Effector memory CD4-positive, alpha-beta T cell (primary cell): ENCODE measurements around the gene PDGFA.

Source experiments
- DNase-seq, 3 donors: peaks; one replicate each; pipeline ENCODE4 v3.0.0-alpha.2; 2020
- H3K27ac ChIP-seq: 2 replicates; pipeline ENCODE4 v1.7.0; 2013; ENCODE audit warnings: mild to moderate bottlenecking, low read length, moderate library complexity; ENCODE audit not compliant: insufficient read depth, poor library complexity, severe bottlenecking
- H3K27me3 ChIP-seq: replicated peaks from 2 replicates; pipeline ENCODE4 v1.7.0; 2013; ENCODE audit warnings: mild to moderate bottlenecking, low read length; ENCODE audit not compliant: insufficient read depth, control insufficient read depth, poor library complexity, severe bottlenecking
- H3K36me3 ChIP-seq: 2 replicates; pipeline ENCODE4 v1.7.0; 2013; ENCODE audit warnings: mild to moderate bottlenecking, low read length, moderate library complexity; ENCODE audit not compliant: control insufficient read depth, insufficient read depth
- H3K4me1 ChIP-seq: 2 replicates; pipeline ENCODE4 v1.7.0; 2013; ENCODE audit warnings: low read length, mild to moderate bottlenecking; ENCODE audit not compliant: control insufficient read depth, insufficient read depth, poor library complexity, severe bottlenecking
- H3K4me3 ChIP-seq: 2 replicates; pipeline ENCODE4 v1.7.0; 2013; ENCODE audit warnings: low read length, low read depth, mild to moderate bottlenecking; ENCODE audit not compliant: insufficient read depth, poor library complexity, severe bottlenecking
- H3K9me3 ChIP-seq: 2 replicates; pipeline ENCODE4 v1.7.0; 2013; ENCODE audit warnings: mild to moderate bottlenecking, low read length, moderate library complexity; ENCODE audit not compliant: control insufficient read depth

PDGFA gene

DNA sequence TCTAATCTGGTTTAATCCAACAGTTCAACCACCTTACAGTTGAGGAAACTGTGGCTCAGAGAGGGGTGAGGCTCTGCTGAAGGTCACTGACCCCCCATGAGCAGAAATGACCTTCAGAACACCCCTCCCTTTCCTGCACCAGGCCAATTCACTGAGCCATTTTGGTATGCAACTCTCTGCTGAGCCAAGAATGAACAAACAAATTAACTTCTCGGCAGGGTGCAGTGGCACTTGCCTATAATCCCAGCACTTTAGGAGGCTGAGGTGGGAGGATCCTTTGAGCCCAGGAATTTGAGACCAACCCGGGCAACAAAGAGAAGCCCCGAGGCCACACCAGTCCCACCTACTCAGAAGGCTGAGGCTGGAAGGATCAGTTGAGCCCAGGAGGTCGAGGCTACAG, 29.8 kb downstream of the PDGFA start:
- Histone ChIP-seq H3K4me1 (no peaks in the 10 kb centered on the region), H3K27ac (no peak overlapping the region), H3K4me3 (no peak overlapping the region), H3K9me3 (no peaks in the 10 kb centered on the region), H3K27me3 (no peaks in the 10 kb centered on the region), H3K36me3 (no peaks in the 10 kb centered on the region)
- DNase-seq, result no peak

DNA sequence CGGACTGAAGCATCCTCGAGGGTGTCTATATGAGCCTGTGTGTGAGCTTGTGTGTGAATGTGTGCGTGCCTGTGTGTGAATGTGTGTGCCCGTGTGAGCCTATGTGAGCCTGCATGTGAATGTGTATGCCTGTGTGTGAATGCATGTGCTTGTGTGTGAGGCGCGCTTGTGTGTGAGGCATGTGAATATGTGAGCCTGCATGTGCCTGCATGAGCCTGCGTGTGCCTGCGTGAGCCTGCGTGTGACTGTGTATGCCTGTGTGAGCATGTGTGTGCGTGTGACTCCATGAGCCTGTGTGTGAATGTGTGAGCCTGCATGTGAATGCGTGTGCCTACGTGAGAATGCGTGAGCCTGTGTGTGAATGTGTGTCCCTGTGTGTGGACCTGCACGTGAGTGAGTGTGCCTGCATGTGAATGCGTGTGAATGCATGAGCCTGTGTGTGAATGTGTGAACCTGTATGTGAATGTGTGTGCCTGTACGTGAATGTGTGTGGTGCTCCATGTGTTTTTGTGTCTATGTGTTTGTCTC, 33.4 kb downstream of the PDGFA start:
- Histone ChIP-seq H3K27ac (no peak overlapping the region), H3K27me3 (no peaks in the 10 kb centered on the region), H3K4me1 (no peaks in the 10 kb centered on the region), H3K9me3 (no peaks in the 10 kb centered on the region), H3K36me3 (no peaks in the 10 kb centered on the region), H3K4me3 (no peak overlapping the region)
- no peak for DNase-seq

DNA sequence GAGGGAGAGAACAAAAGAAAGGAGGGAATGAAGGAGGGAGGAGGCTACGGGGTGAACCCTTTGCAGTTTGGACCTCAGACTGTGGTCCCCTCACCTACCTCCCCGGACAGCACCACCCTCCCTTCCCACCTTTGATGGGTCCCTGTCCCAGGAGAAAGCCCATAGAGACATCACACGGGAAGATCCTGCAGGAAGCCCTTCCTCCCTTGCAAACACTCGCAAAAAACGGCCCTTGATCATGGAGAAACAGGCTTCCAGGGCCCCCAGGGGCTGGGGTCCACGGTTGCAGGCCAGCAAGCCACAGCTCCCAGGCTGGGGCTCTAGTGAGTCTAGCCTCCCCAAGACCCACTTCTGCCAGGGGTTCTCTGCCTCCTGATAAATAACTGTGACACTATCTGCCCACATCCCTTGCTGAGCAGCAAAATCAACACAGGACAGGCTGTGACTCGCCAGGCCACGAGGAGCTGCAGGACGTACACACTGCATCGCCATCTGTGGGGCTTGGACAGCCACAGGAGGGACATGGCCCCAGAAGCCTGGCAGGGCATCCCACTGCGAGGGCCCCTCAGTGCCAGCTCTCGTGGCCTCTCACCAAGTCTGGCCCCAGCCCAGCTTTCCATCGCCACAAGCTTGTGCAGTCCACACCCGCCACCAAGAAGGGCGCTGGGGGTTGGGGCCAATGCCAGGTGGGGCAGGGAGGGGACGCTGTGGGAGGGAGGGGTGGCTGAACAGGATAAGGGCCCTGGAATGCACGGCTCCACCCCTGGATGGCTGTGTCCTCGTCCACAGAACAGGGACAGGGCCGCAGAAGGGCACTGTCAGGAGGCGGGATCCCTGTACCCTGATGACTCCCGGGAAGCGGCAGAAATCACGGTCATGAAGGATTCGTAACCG, 34.2 kb downstream of the PDGFA start:
- DNase-seq, result no peak
- Histone ChIP-seq H3K27me3 (no peaks in the 10 kb centered on the region), H3K27ac (no peak overlapping the region), H3K36me3 (no peaks in the 10 kb centered on the region), H3K9me3 (no peaks in the 10 kb centered on the region), H3K4me3 (no peak overlapping the region), H3K4me1 (no peaks in the 10 kb centered on the region)

DNA sequence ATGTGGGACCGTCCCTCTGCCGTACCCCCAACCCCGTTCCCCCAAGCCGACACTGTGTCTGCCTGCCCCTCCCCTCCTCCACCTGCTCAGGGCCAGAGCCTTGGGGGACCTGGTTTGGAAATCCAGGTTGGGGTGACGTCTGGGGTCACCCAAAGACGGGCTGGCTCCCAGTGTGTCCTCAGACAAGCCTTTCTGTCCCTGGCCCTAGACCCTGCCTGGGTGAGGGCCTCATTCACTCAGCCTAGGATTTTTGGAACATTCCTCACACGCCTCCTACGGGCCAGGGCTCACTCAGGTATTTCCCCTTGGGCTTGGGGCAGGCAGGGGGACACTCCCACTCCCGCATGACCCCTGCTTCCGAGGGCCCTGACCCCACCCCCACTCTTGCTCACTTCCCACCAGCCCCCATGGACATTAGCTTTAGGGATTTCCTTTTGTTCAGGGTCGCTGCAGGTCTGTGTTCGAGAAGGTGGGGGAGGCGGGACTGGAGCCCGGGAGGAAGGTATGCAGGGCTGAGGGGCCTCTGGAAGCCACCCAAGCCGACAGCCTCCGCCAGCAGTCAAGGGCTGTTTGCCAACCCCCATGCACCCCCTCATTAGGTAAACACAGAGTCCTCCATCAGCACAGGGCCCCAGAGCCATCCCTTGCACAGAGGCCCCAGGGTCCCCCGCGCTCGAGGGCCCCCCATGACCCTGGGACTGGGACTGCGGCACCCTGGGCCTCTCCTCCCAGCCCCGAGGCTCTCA, 35.1 kb downstream of the PDGFA start:
- Histone ChIP-seq H3K4me1 (no peaks in the 10 kb centered on the region), H3K4me3 (no peak overlapping the region)

DNA sequence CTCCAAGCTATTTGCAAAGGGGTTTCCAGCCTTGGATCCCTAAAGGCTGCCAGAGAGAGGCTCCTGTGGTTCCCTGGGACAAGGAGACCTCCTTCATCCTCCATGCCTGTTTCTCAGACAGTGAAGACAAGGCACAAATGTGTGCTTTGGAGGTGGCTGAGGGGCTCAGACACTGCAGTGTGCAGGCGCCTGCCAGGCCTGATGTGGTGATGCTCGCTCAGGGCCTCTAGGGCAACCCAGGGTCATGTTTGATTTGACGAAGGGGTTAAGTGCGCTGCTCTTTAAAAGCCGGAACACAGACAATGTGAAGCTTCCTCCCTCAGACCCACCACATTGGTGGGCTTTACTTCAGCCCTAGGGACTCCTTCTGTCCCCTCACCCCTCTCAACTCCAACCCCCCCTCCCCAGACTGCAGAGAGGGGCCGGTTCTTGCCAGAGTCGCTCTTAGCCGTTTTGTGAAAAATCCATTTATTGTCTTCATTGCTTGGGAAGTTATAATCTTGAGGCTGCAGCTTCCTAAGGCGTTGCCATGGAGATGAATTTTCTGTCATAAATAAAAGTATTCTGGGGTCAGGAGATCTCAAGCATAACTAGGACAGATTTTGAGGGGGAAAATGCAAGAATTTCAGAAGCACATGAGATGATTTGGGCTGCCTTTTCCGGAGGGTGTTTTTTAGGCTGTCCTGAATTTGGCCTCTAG, 35.8 kb downstream of the PDGFA start:
- Histone ChIP-seq H3K4me3 (no peak overlapping the region), H3K4me1 (no peaks in the 10 kb centered on the region)

More for the DNA sequence above, 35.1 kb downstream of the PDGFA start:
- H3K27ac ChIP-seq, result no peak overlapping the region
- no peaks in the 10 kb centered on the region for H3K27me3 ChIP-seq
- no peaks in the 10 kb centered on the region for H3K9me3 ChIP-seq
- no peaks in the 10 kb centered on the region for H3K36me3 ChIP-seq
- DNase-seq, result no peak

DNA sequence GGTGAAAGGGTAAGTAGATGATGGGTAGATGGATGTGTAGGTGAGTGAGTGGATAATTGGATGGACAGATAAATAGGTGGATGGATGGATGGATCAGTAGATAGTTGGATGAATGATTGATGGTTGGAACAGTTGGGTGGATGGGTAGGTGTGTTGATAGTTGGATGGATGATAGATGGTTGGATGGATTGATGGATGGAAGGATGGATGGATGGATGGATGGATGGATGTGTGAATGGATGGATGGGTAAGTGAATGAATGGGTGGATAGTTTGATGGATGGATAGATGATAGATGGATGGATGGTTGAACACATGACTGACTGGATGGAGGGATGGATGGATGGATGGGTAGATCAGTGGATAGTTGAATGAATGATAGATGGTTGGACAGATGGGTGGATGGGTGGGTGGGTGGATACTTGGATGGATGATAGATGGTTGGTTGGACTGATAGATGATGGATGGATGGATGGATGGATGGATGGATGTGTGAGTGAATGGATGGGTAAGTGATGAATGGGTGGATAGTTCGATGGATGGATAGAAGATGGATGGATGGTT, 37.0 kb downstream of the PDGFA start:
- Histone ChIP-seq H3K36me3 (no peaks in the 10 kb centered on the region), H3K9me3 (no peaks in the 10 kb centered on the region), H3K27me3 (no peaks in the 10 kb centered on the region), H3K4me1 (no peaks in the 10 kb centered on the region), H3K4me3 (no peak overlapping the region), H3K27ac (no peak overlapping the region)
- DNase-seq, result no peak

More for the DNA sequence above, 35.8 kb downstream of the PDGFA start:
- DNase-seq, result no peak
- no peaks in the 10 kb centered on the region for H3K27me3 ChIP-seq
- no peak overlapping the region for H3K27ac ChIP-seq
- no peaks in the 10 kb centered on the region for H3K36me3 ChIP-seq
- H3K9me3 ChIP-seq, result no peaks in the 10 kb centered on the region

DNA sequence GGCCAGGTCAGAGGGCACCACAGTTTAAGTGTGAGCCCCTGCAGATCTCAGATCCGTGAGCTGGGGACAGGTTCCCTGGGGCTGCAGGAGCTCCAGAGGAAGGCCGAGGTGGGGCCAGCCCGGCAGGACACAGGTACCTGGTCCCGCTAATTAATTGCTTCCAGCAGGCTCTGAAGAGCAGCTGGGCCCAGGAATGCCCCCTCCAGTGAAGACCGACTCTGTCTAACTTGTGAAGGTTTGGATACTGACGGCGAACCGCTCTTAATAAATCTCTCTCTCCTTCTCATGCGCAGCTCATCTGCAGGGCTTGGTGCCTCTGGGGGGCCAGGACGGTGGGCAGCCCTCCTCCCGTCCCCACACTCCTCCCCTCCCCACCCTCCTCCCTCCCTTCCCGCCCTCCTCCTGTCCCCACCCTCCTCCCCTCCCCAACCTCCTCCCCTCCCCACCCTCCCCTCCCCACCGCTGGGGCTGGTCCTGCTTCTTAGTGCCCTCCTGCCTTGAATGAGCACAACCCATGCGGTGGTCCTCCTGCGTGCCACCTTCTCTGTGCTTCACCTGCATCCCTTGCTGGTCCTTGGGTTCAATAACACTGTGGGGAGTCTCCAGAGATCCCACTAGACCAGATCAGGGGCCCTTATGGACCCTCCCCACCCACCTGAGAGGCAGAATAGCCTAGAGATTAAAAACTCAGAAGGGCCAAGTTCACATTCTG, 38.3 kb downstream of the PDGFA start:
- Histone ChIP-seq H3K9me3 (no peaks in the 10 kb centered on the region), H3K27me3 (no peaks in the 10 kb centered on the region), H3K27ac (no peak overlapping the region), H3K36me3 (no peaks in the 10 kb centered on the region), H3K4me3 (no peak overlapping the region), H3K4me1 (no peaks in the 10 kb centered on the region)
- DNase-seq, result no peak

DNA sequence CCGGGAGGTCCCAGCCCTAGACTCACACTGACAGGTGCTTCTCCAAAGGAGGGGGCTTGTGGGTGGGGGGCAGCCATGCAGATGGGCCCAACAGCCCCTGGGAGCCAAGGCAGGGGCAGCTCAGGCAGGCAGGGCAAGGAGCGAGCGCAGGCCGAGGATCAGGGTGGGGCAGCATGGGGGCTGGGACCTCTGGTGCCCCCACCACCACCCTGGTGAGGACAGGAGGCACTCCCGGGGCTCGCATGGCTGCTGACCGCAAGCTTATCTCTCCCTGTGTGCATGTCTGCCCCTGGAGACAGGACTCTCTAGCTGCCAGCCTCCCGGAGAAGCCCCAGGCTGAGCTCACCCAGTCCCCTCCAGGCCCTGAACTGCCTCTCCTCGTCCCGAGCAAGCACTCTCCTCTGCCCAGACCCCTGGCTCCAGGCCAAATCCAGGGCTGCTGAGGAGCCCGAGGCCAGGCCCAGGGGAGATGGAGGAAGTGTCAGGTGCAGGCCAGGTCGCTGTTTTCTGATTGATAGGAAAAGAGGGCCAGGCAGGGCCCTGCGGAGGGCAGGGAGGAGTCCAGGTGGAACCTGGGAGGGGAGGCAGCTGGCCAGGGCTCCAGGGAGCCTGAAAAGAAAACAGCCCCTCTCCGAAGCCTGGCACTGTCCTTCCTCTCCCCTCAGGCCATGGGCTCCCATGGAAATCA, 39.0 kb downstream of the PDGFA start:
- Histone ChIP-seq H3K36me3 (no peaks in the 10 kb centered on the region), H3K9me3 (no peaks in the 10 kb centered on the region), H3K27ac (no peak overlapping the region), H3K4me3 (no peak overlapping the region), H3K4me1 (no peaks in the 10 kb centered on the region), H3K27me3 (no peaks in the 10 kb centered on the region)
- no peak for DNase-seq
